22Rv1 (cell line): Measurements from ENCODE around the gene AGER.
A peak's percentile ranks its signal among the peaks of the same experiment; 100 is the strongest.
"Not testable (repeated sequence)": the region's sequence is repeated elsewhere in the genome, so short reads cannot be mapped to it uniquely, and the experiment has no call there.

Experiments
- H3K27ac ChIP-seq: fragments of 450-650 bp; 2 replicates; pipeline ENCODE4 v1.5.1; 2017
- CTCF ChIP-seq: fragments of 450-650 bp; IDR thresholded peaks from 2 replicates; pipeline ENCODE4 v1.5.1; 2017; ENCODE audit warnings: mild to moderate bottlenecking
- ZFX ChIP-seq: fragments of 450-650 bp; IDR thresholded peaks from 2 replicates; pipeline ENCODE4 v1.6.1; 2017; ENCODE audit warnings: antibody characterized with exemption, borderline replicate concordance

The AGER gene

DNA sequence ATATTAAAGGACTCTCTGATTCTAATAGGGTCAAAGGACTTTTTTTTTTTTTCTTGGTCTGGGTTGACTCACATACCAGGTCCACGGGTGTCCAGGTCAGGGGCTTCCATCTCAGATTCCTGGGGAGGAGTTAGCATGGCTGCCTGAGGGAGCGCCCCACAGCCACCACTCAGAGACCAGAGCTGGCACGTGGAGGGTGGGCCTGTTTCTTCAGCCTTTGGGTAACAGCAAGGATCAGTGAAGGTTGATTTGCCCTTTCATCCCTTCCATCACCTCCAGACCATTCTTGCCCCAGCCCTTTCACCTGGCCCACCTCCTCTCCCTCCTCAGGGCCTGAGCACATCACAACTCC lies 14.3 kb upstream of the AGER start:
- no peak for TF ChIP-seq ZFX
- TF ChIP-seq CTCF, result no peak
- no peak overlapping the region for H3K27ac ChIP-seq

- no peak for TF ChIP-seq ZFX
- TF ChIP-seq CTCF, result no peak
- peak overlapping the region; percentile 98 for H3K27ac ChIP-seq
Observed at GRCh38 chr6:32196682-32197616, 12.9 kb upstream of the AGER start.

DNA sequence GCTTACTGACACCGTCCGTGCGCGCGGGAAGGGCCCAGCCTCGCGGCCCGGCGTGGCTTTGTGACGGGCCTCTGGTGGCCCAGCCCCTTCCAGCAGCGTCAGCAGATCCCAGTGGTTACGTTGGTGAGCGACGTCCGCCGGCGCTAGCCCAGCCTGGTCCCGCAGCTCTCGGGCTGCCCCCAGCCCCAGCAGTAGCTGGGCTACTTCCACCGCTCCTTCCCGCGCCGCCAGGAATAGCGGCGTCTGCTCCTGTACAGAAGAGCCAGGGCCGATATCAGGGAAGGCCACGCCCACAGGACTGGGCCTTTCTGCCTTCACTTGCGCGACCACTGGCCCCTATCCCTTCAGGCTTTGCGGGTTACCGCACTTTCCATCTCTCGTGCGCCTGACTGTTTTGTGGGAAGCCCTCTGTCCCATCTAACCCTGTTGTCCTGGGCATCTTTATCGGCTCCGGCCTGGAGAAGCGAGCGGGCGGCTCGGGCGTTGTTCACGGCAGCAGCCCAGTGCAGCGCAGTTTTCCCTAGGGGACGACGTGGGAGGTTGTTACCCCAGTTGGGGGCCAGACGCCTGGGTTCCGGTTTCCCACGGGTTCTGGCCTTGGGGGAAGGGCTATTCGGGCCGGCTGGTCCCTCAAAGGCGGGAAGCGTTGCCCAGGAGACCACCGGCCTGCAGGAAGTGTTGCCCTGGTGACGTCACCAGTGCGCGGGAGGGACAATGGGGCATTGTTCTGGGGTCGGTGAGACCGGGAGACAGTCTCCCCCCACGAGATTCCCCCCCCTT lies 12.0 kb upstream of the AGER start:
- TF ChIP-seq CTCF (no peak), ZFX (no peak)
- peak overlapping the region; percentile 98 for H3K27ac ChIP-seq

DNA sequence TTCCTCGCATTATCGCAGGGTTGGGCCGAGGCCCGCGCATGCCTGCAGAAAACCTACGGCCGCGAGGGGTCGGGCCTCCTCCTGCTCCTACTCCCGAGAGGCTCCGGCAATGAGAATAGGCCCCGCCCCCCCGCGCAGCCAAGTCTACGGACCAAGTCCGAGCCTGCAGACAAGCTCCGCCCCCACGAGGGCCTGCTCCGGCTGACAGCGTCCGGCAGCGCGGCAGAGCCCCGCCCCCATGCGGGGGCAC lies 11.5 kb upstream of the AGER start:
- H3K27ac ChIP-seq, result peak overlapping the region; percentile 98
- TF ChIP-seq ZFX (no peak), CTCF (no peak)

- peak overlapping the region; percentile 98 for H3K27ac ChIP-seq
- TF ChIP-seq ZFX, result no peak
- TF ChIP-seq CTCF, result peak; percentile 77
Observed at GRCh38 chr6:32194825-32195651, 11.0 kb upstream of the AGER start.

DNA sequence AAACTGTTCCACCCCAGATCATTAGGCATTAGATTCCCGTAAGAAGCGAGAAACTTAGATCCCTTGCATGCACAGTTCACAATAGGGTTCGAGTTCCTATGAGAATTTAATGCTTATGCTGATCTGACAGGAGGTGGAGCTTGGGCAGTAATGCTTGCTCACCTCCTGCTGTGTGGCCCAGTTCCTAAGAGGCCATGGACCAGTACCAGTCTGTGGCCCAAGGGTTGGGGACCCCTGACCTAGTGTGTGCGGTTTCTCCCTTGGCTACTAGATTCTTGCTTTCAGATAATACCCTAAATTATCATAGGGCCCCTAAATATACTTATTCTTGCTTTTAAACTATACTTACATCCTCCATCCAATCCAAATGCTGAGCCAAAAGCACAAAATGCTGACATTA lies 10.3 kb upstream of the AGER start:
- TF ChIP-seq ZFX, result no peak
- no peak for TF ChIP-seq CTCF
- H3K27ac ChIP-seq, result peak overlapping the region; percentile 98; the same call in 1 of the 2 replicates

- H3K27ac ChIP-seq, result not testable (repeated sequence)
Observed at GRCh38 chr6:32193096-32193495, 9.0 kb upstream of the AGER start.
